ENCODE data around the gene ARL15. TPM values are rescaled to one million over a fixed set of nuclear protein-coding genes. Genes with fewer than 3 reads are reported as not detected.

Gene ARL15
- total and polyA plus RNA-seq, 2 of the 4 experiments (the other 2 are of a cell fraction): 7.3 to 19.2 TPM

- WGBS, 2 experiments (ENCODE audit: extremely low coverage in 2 of 2, insufficient read length in 1 of 2): 95% methylated on average over 6 of the region's 10 CpGs; no CpG with 5 or more reads in 1 of the 2 experiments
- Histone ChIP-seq H4K20me1 (ENCODE audit: insufficient read depth, low read length) (no peaks in the 10 kb centered on the region; the same call in 1 of the 2 replicates), H2BK15ac (ENCODE audit: low read depth, low read length) (no peak overlapping the region), H2BK120ac (ENCODE audit: low read depth, low read length) (no peak overlapping the region), H2BK20ac (ENCODE audit: low read depth, low read length) (no peak overlapping the region), H4K8ac (ENCODE audit: low read depth in 2 of 2, low read length in 2 of 2) (no peak overlapping the region; a peak in 1 of 4 replicates), H3K14ac (replicated peaks; ENCODE audit: low read depth, low read length) (no peak overlapping the region), H3K79me1 (ENCODE audit: low read depth in 1 of 2, low read length in 2 of 2) (peaks cover 0 to 14% of the 10 kb centered on the region in 2 experiments; a peak in 2 of 4 replicates), H4K5ac (ENCODE audit: low read depth, low read length) (no peak overlapping the region), H4K91ac (ENCODE audit: insufficient read depth, low read depth, low read length) (no peak overlapping the region; the same call in 1 of the 2 replicates), H3K27me3 (ENCODE audit: control insufficient read depth, insufficient read depth, low read length) (no peaks in the 10 kb centered on the region), H2AK9ac (replicated peaks; ENCODE audit: low read depth, low read length, poor library complexity) (no peak overlapping the region), H3K9ac (ENCODE audit: low read depth, low read length) (no peak overlapping the region), H3K4me1 (ENCODE audit: control insufficient read depth, insufficient read depth, low read length) (peaks cover 2% of the 10 kb centered on the region; the same call in 1 of the 2 replicates), H3K4me3 (ENCODE audit: insufficient read depth, low read depth, low read length) (no peak overlapping the region), H2BK5ac (ENCODE audit: low read depth, low read length, poor library complexity, severe bottlenecking) (no peak overlapping the region), H3K27ac (ENCODE audit: insufficient read depth, low read length) (no peak overlapping the region), H3K9me1 (ENCODE audit: insufficient read depth, low read length) (peaks cover 5% of the 10 kb centered on the region; the same call in 1 of the 2 replicates), H3K4me2 (ENCODE audit: low read depth, low read length) (no peak overlapping the region), H2AK5ac (ENCODE audit: low read depth, low read length) (no peak overlapping the region), H3K36me3 (ENCODE audit: control insufficient read depth, insufficient read depth, low read length) (no peaks in the 10 kb centered on the region), H3K23ac (ENCODE audit: low read depth, low read length) (no peak overlapping the region), H3K56ac (ENCODE audit: extremely low read depth, insufficient read depth, low read length) (no peak overlapping the region), H3K4ac (ENCODE audit: low read depth, low read length) (no peak overlapping the region), H3K9me3 (ENCODE audit: control insufficient read depth, insufficient read depth, low read length) (no peaks in the 10 kb centered on the region), H3K18ac (ENCODE audit: low read depth, low read length) (no peak overlapping the region), H2AFZ (replicated peaks; ENCODE audit: low read length, poor library complexity) (peak overlapping the region; percentile 5)
- dilution Hi-C loops (cut with HindIII; ENCODE audit: low sequenced_read_pairs, unreplicated experiment): no loop called here
- CTCF ChIA-PET: no interaction called here
- DNase-seq (no peak), ATAC-seq (ENCODE audit: low read depth) (no peak)
- in situ Hi-C loops (cut with MboI; ENCODE audit: low sequenced_read_pairs): loop anchor here (25.0 kb wide), 1 partner anchor 1262 kb away; no protein-coding TSS in a partner anchor
- intact Hi-C loops (cut with micrococcal nuclease): no loop called here
- POLR2A ChIA-PET (ENCODE audit: unreplicated experiment): no interaction called here
- TF ChIP-seq RFX5 (IDR thresholded peaks at IDR 0.05; ENCODE audit: low read depth, low read length) (no peak), CTCF (conservative IDR thresholded peaks at IDR 0.05; ENCODE audit: low read depth, low read length) (no peak), BHLHE40 (IDR thresholded peaks at IDR 0.05; ENCODE audit: low read depth, low read length) (no peak), RAD21 (IDR thresholded peaks at IDR 0.05; ENCODE audit: low read length) (no peak), POLR2A (IDR thresholded peaks at IDR 0.05; ENCODE audit: low read depth, low read length) (no peak), MAFK (IDR thresholded peaks at IDR 0.05; ENCODE audit: low read depth, low read length) (no peak), MXI1 (IDR thresholded peaks at IDR 0.05; ENCODE audit: borderline replicate concordance, low read depth, low read length) (no peak), CHD1 (IDR thresholded peaks at IDR 0.05; ENCODE audit: low read depth, low read length) (no peak), MAZ (IDR thresholded peaks at IDR 0.05; ENCODE audit: borderline replicate concordance, low read depth, low read length) (no peak), USF2 (IDR thresholded peaks at IDR 0.05; ENCODE audit: low read depth, low read length) (no peak), CEBPB (IDR thresholded peaks at IDR 0.05; ENCODE audit: low read depth, low read length) (no peak), ELK1 (IDR thresholded peaks at IDR 0.05; ENCODE audit: borderline replicate concordance, low read depth, low read length) (no peak), NFE2L2 (IDR thresholded peaks at IDR 0.05; ENCODE audit: low read depth, low read length) (no peak), RCOR1 (IDR thresholded peaks at IDR 0.05; ENCODE audit: insufficient replicate concordance, low read length) (no peak)
- BruUV-seq (replicated peaks): no TSS peak
Observed at GRCh38 chr5:54224103-54224826, 86.1 kb downstream of the ARL15 start.
